GM19023 (cell line): ENCODE results near the gene VSTM4.

ENCODE experiments used
- ATAC-seq: cut with Tn5 transposase; IDR thresholded peaks from one replicate; pipeline ENCODE4 v1.9.1; 2021; ENCODE audit warnings: mild to moderate bottlenecking, moderate library complexity; ENCODE audit not compliant: unreplicated experiment

Gene VSTM4

GRCh38 chr10:49050906-49051305, 64.4 kb downstream of the VSTM4 start:
- ATAC-seq, result no peak

GRCh38 chr10:49050366-49050765, 65.0 kb downstream of the VSTM4 start:
- no peak for ATAC-seq

DNA sequence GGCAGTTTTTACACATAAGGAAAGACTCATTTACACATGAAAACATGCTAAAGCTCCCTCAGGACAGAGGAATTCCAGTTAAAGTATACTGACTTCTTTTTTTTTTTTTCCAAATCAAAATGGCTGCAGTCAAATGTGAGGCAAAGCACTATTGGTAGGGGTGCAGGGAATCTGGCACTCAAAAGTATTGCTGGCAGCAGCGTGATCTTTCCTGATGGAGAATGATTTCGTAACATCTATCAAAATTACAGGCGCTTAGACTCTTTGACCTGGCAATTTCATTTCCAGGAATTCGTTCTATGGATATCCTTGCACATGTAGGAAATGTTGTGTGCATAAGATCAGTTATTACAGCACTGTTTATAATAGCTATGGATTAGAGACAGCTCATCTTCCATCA, 65.7 kb downstream of the VSTM4 start:
- no peak for ATAC-seq

DNA sequence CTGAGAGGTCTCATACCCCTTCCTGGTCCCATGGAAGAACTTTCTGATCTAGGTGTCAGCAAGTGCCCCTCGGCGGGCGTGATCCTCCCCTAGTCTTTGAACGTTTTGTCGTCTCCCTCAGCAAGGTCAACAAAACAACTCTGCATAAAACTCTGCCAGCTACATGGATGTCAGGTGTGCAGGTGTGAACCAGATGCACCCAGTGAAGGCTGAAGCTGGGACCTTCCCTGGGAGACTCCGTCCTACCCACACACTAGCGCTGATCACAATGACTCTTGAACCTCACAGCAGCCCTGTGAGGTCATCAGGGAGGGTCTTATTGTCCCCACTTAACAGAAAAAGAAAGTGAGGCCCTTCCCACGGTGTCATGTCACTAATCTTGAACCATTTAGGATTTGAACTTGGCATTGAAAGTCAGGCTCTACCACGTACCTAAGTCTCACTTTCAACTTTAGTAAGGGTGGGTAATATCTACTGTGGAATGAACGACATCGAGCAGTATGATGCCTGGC, 68.1 kb downstream of the VSTM4 start:
- no peak for ATAC-seq

DNA sequence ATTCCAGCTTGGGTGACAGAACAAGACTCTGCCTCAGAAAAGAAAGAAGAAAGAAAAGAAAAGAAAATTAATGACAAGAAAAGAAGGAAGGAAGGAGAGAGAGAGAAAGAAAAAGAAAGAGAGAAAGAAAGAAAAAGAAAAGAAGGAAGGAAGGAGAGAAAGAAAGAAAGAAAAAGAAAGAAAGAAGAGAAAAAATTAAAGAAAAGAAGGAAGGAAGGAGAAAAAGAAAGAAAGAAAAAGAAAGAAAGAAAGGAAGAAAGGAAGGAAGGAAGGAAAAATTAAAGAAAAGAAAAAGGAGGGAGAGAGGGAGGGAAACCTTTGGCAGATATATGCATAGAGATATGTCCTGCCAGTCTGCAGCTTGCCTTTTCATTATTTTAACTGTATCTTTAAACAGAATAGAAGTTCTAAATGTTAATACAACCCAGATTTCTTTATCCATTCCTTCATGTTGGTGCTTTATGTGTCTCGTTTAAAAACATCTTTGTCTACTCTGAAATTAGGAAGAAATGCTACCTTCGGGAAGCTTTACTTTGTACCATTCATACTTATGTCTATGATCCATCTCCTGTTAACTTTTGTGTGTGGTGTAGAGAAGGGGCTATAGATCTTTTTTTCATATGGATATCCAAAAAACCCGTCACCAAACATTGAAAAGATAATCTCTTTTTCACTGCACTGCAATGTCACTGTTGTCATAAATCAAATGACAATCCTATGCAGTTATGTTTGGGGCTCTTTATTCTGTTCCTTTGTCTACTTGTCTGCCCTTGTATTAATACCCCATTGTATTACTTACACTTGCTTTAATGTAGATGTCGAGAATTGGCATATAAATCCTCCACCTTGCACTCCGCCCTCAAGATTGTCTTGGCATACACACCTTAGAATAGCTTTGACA, 70.8 kb downstream of the VSTM4 start:
- ATAC-seq, result no peak

GRCh38 chr10:49040601-49041000, 74.7 kb downstream of the VSTM4 start:
- no peak for ATAC-seq

GRCh38 chr10:49039409-49039808, 75.9 kb downstream of the VSTM4 start:
- ATAC-seq, result no peak

DNA sequence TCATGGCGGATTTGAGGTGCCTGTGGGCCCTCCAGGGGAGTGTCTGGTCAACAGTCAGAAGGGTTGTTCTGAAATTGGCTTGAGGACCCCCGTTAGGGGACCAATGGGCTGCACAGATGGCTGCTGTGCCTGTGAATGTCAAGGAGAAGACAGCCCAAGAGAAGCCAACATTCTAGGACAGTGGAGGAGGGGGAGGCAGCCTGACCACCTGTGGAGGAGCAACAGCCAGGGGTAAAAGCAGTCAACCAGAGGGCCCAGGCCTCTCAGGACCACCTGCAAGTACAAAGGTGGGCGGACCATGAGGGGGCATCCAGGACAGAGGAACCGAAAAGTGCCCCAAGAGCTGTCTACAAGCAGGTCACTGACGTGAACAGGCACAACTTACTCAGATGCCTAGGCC, 76.6 kb downstream of the VSTM4 start:
- no peak for ATAC-seq

GRCh38 chr10:49037187-49037586, 78.1 kb downstream of the VSTM4 start:
- no peak for ATAC-seq

DNA sequence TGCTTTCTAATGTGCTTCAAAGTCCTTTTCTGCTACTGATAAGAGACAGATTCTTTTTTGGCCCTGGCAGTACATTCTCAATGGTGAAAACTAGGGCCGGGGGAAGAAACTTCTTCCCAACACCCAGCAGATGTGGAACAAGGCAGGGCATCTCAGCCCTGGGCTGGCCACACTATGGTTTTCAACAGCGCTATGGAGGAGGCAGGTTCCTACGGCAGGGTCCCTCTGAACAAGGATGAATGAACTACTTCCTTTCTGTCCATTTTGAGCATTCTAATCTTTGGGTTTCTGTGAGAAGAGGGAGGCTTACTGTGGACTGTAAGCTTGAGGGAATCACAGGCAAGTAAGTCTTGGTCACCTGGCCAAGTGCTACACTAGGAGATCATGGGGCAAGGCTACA, 78.7 kb downstream of the VSTM4 start:
- ATAC-seq, result no peak

DNA sequence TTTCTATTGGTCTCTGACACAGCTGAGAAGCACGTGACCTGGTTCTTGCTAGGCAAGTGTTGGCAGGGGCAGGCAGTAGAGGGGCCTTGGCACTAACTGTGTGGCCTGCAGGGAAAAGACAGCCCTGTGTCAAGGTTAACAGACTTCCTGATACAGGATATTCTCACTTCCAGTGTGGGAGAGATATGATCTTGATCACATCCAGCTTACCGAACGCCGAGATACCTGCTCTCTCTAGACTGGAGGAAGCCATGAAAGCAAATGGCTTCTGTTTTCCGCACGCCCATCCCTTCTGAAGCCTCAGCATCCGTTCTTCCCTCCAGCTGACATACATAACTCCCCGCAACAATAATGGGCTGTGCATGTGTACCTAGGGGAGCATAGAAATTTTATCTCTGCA, 79.4 kb downstream of the VSTM4 start:
- no peak for ATAC-seq

GRCh38 chr10:49034925-49035324, 80.4 kb downstream of the VSTM4 start:
- ATAC-seq, result no peak

DNA sequence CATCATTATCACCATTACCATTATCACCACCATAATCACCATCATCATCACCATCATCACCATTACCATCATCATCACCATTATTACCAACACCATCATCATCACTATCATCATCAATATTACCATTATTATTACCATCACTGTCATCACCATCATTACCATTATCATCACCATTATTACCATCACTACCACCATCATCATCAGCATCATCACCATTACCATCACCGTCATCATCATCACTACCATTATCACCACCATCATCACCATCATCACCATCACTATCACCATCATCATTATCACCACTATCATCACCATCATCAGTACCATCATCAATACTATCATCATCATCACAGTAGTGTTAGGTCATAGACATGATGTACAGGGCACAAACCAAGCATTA, 81.4 kb downstream of the VSTM4 start:
- no peak for ATAC-seq

GRCh38 chr10:49029666-49030065, 85.7 kb downstream of the VSTM4 start:
- ATAC-seq, result no peak

DNA sequence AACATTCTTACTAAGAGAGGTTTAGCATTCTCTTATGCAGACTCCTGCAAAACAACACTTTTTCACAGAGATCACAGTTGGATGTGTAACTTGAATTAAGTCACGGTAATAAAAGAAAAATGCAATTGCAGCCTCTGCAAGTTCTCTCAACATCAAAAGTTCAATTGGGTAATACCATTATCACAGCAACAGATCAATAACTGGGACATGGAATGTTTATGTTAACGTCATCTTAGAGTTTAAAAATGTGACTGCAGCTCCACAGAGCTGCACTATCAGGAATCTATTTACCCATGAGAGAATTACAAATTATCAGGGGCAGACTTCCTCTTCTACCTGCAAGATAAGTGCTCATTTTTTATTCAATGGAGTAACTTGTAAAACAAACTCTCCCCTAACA, 86.7 kb downstream of the VSTM4 start:
- ATAC-seq, result no peak

DNA sequence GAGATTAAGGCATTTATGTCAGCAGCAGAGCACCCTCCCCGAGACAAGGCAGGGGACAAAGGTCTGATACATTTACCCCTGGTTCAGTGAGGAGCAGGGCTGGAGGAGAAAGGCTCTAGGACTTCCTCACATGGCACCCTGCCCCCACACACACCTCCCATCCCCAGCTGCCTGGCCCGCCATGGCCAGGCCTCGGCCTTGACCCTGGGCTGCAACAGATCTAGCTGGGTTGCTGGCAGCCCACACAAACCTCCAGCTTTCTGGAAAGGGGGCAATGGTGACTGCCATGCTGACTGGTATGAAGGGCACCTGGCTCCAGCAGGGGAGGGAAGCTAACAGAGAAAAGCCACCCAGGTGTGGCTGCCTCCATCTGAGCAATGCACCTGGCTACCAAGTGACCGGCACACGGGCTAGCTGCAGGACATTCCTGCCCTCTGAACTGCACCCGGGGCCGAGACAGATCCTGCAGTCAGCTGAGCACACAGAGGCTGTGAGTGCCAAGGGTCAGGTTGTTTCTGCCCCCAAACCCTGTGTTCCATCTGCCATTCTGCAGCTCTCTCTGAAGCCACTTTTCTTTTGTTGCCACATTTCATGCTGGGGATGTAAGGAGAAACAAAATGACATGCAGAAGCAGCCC, 89.9 kb downstream of the VSTM4 start:
- ATAC-seq, result no peak

DNA sequence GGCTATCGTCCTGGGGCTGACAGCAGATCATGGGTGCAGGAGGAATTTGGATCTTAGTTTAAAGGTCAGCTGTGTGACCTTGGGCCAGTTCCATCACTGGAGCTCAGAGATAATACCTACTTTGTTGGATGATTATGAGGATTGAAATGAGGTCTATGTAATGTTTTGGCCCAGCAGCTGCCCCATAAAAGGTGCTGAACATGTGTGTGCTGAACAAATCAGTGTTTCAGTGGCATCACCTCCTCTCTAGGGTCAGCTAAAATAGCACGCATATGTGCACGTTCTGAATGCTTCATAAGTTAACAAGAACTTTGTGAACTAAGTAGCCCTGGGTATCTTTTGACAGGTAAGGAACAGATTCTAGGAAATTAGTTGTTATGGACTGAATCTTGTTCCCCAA, 90.8 kb downstream of the VSTM4 start:
- no peak for ATAC-seq

DNA sequence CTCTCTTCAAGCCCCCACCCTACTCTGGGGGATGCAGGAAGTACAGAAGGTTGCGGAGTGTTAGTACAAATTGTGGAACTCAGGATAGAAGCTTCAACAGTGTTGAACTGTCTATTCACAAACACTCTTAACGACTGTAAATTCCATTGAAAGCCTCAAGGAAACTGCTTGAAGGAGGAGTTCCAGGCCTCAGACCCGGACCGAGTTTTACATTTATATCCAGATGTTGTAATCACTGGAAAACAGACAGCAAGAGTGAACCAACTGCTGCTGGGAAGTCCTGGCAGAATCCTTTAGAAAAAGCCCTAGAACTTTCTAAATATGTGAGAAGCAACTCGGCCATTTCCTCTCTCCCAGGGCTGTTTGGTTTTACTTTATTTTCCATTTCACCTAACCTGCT, 91.6 kb downstream of the VSTM4 start:
- ATAC-seq, result no peak

GRCh38 chr10:49023071-49023470, 92.3 kb downstream of the VSTM4 start:
- no peak for ATAC-seq

- no peak for ATAC-seq
Observed at GRCh38 chr10:49021685-49022084, 93.6 kb downstream of the VSTM4 start.

DNA sequence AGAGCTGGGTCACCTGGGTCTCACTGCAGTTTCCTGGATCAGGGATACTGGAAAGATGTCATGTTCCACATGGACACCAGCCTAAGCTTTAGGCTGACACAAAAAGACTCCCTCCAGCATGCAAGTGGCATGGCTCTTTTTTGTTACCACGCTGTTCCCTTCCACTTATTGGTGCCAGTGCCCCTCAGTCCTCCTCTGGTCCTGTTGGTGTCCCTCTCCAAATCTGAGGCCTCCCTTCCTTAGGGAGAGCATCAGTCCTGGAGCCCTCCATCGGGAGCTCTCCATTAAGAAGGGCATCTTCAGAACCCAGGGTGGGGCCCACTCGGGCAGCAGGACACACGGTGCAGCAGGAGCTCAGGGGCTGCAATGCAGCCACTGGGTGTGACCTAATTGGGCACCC, 99.6 kb downstream of the VSTM4 start:
- no peak for ATAC-seq

GRCh38 chr10:49012603-49013002, 102.7 kb downstream of the VSTM4 start:
- ATAC-seq, result no peak
